GM21526 (cell line): Measurements from ENCODE around the gene MAP3K1.
"Not testable (repeated sequence)": the region's sequence is repeated elsewhere in the genome, so short reads cannot be mapped to it uniquely, and the experiment has no call there.

Source experiments
- ATAC-seq: cut with Tn5 transposase; IDR thresholded peaks from one replicate; pipeline ENCODE4 v1.9.1; 2021; ENCODE audit warnings: moderate library complexity; ENCODE audit not compliant: unreplicated experiment, low FRiP score

MAP3K1 gene

DNA sequence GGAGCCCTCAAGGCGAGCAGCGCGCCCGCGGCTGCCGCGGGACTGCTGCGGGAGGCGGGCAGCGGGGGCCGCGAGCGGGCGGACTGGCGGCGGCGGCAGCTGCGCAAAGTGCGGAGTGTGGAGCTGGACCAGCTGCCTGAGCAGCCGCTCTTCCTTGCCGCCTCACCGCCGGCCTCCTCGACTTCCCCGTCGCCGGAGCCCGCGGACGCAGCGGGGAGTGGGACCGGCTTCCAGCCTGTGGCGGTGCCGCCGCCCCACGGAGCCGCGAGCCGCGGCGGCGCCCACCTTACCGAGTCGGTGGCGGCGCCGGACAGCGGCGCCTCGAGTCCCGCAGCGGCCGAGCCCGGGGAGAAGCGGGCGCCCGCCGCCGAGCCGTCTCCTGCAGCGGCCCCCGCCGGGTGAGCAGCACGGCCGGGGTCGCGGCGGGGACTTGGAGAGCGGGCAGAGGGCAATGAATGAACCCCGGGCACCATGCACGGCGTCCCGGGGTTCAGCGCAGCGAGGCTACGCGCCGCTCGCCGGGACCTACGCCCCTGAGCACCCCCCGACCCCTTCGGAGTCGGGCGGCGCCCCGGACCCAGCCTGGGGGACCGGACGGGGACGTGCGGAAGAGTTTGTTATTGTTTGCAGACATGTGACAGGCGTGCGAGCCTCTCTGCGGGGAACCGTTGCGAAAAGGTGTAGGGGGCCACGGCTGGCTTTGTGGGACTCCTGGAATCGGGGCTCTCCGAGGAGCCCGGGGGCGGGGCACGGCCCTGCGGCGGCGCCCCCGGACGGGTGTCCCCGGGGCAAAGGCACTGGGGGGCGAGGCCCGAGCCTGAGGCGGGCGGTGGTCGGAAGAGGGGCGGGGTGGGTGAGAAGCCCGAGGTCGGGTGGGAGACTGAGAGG lies 553 bp downstream of the MAP3K1 start:
- peak; percentile 27 for ATAC-seq

DNA sequence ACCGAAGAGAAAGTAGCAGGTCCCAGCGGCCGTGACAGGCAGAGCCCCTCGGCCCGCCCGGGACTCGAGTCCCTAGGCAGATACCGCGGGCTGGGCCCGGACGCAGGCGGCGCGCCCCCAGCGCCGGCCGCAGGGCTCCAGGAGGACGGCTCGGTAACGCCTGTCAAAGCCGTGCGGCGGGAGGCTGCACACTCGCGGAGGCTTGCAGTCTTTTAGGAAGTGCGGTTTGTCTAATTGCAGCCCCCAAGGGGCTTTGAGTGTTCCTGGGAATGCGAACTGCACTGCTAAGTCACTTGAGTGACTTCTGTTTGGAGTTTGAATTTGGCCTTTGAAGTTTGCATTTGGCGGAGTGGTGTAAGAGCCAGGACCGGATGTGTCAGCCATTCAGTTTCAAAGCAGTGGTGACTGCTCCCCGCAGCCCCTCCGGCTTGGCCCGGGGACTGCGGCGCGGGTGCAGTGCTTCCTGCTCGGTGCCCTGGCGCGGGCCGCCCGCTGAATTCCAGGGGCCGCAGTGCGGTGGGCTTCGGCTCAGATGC lies 1.3 kb downstream of the MAP3K1 start:
- peak; percentile 47 for ATAC-seq

DNA sequence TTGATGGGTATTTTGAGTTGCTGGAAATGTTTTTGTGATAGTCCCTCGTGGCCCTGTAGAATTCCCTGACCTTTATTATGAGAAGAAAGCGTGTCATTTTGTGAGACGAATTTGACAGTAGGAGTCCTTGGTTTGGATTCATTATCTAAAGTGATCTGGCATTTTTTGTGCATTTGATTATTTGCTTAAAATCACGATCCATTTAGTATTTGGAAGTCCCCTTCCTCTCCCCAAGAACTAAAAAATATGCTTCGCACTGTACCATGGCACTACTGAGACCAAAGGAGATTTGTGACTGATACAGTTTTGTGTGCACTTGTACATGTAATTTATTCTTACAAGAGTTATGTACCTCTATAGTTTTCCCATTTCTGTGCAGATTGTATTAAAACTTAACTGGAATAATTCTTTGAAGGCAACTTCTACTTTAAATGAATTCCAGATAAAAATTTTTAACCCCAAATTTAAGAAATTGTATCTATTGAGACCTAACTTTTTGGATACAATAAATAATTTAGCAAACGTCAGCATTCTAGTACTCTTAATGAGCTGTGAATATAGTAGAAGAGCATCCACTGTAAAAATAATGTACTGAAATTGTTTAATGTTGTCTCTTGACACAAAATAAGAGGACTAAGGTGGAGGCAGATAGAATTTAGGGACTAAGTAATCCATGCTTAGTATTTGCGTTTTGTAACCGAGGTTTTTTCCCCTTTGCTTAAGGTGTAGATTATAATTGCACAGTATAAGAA lies 2.1 kb downstream of the MAP3K1 start:
- no peak for ATAC-seq

DNA sequence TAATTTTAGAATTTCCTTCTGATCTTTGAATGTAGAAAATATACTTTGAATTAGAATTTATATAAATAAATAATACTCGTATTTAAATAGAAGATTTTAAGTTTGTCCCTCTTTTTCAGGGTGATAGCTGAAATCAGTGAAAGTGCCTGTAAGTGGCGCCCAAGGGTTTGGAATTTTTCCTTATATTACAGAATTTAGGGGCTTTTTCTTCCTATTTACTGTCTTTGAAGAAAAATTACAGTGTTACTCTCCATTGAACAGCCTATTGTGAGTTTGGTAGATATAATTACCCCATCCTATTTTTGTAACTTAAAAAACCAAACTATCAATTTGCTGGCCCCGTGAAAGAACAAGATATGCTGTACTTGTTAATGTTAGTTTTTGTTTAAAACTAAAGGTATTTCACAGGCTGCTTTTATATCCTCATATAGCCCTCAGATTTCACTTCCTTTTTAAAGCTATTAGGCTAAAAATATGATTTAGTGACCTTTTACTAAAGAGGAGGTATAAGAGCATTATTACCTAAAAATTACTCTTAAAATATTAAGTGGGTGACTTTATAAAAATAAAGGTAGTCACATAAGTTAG lies 3.2 kb downstream of the MAP3K1 start:
- no peak for ATAC-seq

DNA sequence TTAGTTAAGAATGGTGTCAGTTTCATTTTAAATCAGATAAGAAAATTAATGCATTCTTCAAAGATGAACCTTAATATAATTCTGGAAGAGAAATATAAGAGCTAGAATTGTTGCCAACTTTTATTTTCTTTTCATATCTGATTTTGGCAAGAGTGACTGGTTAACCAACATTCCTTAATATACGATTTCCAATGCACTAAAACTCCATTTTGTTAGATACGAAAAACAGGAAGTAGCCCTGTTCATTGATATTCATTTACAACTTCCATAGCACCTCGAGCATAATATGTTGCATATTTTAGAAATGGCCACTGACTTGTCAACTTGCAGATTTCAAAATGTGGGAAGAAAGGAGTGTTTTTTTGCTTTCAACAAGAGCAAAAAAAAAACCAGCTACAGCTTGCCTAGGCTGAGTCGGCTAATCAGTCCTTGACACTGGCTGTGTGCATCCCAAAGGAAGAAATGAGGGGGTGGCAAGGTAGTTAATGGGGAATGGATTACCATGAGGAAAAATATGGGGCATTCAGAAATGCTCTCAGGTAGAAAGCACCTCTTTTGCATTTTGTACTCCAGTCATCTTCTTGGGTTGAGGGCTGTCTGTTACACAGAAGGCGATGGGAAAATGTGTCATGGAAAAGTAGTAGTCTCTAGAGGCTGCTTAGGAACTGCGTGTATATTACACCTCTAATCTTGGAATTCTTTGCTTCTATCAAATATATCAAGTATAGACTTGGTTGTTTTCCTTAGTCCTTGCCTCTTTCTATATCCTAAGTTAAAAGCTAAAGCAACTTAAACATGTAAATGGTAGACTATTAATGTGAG lies 3.9 kb downstream of the MAP3K1 start:
- no peak for ATAC-seq

DNA sequence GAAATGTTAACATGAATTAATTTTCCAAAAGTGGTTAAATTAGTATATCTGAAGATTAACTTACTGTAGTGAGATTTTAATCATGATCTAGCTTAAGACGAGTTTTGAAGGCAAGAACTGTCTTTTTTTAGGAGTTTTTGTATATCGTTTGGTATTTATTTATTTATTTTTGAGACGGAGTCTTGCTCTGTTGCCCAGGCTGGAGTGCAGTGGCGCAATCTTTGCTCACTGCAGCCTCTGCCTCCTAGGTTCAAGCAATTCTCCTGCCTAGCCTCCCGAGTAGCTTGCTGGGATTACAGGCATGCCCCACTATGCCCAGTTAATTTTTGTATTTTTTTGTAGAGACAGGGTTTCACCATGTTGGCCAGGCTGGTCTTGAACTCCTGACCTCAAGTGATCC lies 6.5 kb downstream of the MAP3K1 start:
- not testable (repeated sequence) for ATAC-seq

DNA sequence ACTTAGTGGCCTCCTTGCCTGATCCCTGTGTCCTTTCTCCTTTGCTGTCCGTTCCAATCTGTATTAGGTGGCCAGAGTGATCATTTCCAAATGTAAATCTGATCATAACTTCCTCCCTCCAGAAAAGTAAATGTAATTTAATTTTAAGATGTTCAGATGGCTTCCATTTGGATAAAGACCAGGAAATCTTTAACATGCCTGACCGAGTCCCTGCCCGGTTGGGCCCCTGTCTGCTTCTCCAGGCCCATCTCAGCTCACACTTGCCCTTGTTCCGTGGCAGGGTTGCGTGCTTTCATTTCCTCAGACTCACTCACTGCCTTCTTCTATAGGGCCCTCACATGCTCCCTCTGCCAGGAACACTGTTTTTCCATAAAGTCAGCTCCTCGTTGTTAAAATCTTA lies 7.6 kb downstream of the MAP3K1 start:
- ATAC-seq: no peak

DNA sequence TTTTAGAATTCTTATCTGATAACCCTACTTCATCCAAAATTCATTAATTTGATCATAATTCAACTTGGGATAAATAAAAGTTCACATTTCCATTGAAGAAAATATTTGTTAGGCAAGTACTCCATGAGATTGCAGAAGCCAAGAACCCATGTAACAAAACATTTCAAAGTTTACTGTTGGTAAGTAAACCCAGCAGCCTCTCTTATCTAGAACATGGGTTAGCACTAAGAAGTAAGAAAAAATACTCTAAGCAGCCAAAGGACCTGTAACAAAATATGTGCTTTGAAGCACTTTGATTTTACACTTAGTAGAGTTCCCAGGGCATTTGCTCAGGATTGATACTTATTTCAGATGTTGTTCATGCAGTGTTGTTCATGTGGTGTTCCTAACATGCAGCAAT lies 8.7 kb downstream of the MAP3K1 start:
- no peak for ATAC-seq

DNA sequence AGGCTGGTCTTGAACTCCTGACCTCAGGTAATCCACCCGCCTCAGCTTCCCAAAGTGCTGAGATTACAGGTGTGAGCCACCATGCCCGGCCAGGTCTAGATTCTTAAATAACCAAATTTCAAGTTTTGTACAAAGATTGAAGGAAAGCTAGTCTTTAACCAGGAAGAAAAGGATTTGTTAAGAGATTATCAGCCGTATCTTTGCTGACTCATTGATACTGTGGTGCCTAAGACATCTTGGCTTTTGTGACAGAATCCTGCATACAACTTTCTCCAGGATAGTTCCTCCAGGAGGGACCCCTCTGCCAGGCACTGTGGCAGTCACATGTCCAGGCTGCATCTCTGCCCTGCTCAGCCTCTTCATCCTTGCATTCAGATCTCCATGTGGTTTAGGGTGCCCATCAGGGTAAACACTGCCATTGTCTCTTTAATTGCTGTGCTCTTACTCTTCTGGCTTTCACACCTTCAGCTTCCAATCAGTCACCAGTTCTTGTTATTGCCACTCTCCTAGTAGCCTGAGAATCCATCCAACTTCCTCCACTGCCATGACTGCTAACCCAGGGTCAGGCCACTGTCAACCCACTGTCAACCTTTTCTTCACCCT lies 10.0 kb downstream of the MAP3K1 start:
- ATAC-seq: no peak

DNA sequence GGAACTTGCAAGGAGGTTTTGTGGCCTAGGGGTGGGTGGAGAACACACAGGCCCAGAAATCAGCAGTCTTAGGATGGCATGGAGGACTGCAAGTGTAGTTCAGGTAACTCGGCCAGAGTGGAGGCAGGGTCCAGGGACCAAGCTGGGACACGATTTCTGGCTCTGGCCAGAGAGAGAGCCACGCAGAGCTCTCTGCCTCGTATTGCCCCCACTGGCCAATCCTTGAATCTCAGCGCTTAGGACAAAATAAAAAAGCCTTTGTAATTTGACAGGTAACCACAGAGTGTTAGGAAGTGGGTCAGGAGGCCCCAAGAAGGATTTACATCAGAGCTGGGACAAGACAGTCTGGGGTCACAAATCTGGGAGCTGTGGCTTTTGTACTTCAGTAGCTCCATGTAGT lies 11.7 kb downstream of the MAP3K1 start:
- no peak for ATAC-seq

DNA sequence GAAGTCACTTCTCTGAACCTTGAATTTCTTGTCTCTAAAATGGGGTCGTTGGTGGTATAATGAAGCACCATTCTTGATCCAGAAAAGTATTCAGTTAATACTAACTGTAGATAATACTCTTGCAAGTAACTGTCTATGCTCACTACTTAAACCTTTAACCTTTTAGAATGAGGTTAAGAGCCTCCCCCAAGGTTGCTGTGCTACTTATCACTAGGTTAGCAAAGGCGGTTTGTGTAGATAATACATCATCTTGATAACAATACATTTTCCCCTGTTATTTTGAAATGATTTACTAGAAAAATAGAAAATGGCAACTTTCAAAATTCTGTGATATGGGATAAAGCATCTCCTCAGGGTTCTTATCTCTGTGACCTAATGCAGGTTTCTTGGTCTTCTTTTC lies 12.6 kb downstream of the MAP3K1 start:
- ATAC-seq: no peak

DNA sequence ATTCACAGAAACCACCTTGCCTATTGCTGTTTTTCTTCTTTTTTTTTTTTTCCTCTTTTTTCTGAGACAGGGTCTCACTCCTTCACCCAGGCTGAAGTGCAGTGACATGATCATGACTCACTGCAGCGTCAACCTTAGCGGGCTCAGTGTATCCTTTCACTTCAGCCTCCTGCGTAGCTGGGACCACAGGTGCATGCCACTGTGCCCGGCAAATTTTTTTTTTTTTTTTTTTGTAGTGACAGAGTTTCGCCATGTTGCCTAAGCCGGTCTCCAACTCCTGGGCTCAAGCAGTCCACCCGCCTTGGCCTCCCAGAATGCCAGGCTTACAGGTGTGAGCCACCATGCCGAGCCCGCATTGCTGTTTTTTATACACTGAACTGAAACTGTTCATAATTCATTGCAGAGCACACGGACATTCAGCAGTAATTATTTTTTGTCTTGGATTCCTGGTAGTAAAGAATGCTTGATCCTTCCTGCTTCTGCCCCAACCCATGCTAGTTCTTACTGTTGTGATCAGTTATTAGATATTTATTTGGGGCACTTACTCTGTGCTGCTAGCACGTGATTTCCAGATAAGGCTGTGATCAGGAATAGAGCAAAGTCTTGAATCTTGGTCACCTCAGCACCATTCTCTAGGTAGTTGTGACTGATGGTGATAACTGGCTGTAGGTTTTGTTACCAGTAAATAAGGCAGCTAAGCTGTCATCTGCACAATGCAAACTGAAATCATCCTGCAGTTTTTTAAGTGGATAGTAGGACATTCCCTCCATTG lies 14.0 kb downstream of the MAP3K1 start:
- ATAC-seq: no peak

DNA sequence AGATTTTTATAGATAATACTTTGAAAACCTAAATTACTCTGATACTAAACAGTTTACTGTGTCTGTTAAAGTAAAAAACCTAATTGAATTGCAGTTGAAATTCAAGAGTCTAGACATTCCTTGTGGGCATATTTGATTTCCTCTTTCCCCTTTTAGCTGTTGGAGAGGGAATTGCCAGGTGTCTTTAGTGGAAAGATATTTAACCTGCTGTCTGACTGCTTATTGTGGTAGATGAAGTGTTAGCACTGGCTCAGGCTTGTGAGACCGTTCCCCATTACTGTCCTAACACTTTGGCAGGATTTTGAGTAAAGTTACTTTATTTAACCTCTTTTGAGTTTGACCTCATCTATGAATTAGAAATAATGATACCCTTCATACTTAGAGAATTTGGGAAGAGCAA lies 16.4 kb downstream of the MAP3K1 start:
- ATAC-seq: no peak

DNA sequence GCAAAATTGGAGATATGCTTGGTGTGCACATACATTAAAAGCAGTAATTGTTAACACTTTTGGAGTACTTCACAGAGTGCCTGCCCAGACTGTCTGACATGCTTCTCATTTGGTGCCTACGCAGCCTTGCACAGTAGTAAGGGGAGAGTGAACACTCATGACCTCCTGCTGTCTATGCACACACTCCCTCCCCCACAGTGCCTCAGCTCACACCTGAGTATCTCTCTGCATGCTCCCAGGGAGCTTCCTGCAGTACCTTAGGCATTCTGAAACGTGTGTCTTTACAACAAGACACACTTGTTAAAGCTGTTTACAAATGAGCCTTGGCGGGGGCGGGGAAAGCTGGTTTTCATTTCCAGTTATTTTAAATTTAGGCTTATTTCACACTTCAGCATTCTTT lies 18.0 kb downstream of the MAP3K1 start:
- no peak for ATAC-seq

DNA sequence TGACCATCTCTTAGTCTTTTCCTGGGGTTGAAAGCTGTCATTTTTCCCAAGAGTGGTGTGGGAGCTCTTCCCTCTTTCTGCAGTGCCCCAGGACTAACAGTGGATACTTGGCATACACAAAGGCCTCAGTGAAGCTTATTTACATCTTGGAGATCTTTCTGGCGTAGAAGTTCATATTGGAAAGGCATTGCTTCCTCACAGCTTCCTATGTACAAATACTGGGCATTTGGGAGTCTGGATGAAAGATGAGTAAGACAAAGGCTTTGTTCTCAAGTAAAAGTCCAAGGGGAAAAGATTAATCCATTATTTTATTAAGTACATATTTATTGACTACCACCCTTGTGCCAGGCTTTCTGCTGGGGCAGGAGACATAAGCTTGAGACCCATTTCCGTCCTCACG lies 22.0 kb downstream of the MAP3K1 start:
- ATAC-seq: no peak

DNA sequence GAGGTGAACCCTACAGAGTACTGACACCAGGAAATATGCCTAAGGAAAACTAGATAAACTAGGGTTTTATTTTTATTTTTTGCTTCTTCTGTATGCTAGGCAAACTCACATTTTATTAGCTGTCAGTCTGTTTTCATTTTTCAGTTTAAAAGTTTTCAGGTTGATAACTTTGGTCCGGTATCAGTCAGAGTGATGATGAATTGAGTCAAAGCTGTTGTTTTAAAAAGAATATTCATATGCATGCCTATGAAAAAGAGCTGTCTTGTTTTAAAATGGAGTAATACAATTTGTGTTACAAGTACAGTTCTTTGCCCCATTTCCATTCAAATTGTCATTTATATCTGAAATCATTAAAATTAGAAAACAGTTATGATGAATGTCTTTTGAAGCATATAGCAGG lies 22.6 kb downstream of the MAP3K1 start:
- no peak for ATAC-seq

DNA sequence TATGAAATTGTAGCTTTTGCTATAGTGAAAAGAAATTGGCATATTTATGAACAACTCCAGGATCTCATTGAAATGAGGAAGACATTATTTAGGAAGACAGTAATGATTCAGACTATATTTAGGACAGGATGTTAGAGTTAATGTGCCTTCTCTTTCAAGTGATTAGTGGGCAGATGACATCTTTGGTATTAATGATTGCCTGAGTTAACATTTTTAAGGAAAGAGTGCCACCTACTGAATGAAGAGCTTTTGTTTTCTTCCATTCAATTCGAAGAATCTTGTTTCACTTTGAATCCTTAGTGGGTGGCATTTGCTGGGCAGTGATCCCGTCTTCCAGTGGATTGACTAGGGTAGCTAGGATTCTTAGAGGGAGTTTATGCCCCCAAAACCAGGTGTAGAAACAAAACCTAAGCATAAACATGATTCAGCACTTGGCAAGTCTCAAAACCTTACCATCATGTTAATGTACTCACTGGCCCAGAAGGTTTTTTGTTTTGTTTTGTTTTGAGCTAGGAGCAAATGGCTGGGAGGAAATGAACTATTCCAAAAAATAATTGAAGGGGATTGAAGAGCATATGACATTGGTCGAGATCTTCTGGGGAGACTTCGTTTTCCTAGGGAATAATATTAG lies 23.2 kb downstream of the MAP3K1 start:
- ATAC-seq: no peak

DNA sequence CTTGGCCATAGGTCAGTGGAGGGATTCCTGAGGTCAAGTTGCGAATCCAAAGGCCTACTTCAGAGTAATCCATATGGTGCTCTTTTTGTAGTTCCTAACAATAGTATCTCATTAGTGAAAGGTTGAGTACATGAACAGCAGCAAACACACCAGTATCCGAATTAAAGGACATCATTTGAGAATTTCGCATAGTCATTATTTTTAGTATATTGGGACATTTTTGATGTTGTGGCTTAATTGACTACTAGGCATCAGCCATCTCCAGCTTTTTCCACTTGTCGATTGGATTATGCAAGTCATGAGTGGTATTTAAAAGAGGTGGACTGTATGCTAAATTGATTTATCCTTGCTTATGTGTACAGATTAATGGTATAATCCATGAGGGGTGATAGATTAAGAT lies 23.7 kb downstream of the MAP3K1 start:
- ATAC-seq: no peak

DNA sequence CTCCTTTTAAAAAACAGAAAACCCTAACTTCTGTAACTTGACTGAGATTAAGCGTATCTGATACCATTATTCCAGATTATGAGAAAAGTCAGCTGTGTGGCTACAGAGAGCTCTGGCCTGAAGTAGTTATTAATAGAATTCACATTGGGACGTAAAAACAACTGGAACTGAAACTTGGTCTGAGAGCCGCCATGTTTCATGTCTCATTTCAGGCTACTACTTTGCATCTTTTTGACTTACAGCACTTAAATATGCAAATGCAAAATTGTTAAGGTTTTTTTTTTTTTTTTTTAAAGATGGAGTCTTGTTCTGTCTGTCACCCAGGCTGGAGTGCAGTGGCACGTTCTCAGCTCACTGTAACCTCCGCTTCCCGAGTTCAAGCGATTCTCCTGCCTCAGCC lies 25.2 kb downstream of the MAP3K1 start:
- no peak for ATAC-seq
